ENCODE results near the gene CDCP2.

- TF ChIP-seq EZH2 (IDR thresholded peaks at IDR 0.05; ENCODE audit: low read length, unreplicated experiment) (no peak), EZH2phosphoT487 (IDR thresholded peaks at IDR 0.05; ENCODE audit: borderline replicate concordance, low read length) (no peak)
- TF ChIP-seq, protein P1, sequence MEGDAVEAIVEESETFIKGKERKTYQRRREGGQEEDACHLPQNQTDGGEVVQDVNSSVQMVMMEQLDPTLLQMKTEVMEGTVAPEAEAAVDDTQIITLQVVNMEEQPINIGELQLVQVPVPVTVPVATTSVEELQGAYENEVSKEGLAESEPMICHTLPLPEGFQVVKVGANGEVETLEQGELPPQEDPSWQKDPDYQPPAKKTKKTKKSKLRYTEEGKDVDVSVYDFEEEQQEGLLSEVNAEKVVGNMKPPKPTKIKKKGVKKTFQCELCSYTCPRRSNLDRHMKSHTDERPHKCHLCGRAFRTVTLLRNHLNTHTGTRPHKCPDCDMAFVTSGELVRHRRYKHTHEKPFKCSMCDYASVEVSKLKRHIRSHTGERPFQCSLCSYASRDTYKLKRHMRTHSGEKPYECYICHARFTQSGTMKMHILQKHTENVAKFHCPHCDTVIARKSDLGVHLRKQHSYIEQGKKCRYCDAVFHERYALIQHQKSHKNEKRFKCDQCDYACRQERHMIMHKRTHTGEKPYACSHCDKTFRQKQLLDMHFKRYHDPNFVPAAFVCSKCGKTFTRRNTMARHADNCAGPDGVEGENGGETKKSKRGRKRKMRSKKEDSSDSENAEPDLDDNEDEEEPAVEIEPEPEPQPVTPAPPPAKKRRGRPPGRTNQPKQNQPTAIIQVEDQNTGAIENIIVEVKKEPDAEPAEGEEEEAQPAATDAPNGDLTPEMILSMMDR (conservative IDR thresholded peaks at IDR 0.05; ENCODE audit: low read depth, low read length) = no peak
Measured at GRCh38 chr1:54099061-54099610, 53.7 kb downstream of the CDCP2 start.

Measured in PC-3 (cell line).